NCI-H345 (cell line): ENCODE data around the gene ZBTB24.
"Not testable (repeated sequence)": the region's sequence is repeated elsewhere in the genome, so short reads cannot be mapped to it uniquely, and the experiment has no call there.

ENCODE experiments used
- DNase-seq: peaks from one replicate; lab custom pipeline; 2025; lab: John Stamatoyannopoulos, UW

ZBTB24 gene

GRCh38 chr6:109471105-109471810 lies 11.8 kb downstream of the ZBTB24 start:
- DNase-seq = no peak

- no peak for DNase-seq
Measured at GRCh38 chr6:109469591-109470189, 13.3 kb downstream of the ZBTB24 start.

- no peak for DNase-seq
Measured at GRCh38 chr6:109467696-109468095, 15.3 kb downstream of the ZBTB24 start.

GRCh38 chr6:109466212-109466923 lies 16.7 kb downstream of the ZBTB24 start:
- no peak for DNase-seq

GRCh38 chr6:109465772-109466171 lies 17.2 kb downstream of the ZBTB24 start:
- peak; percentile 75 for DNase-seq

GRCh38 chr6:109461733-109462526 lies 21.1 kb downstream of the ZBTB24 start:
- no peak for DNase-seq

GRCh38 chr6:109461205-109461604 lies 21.8 kb downstream of the ZBTB24 start:
- not testable (repeated sequence) for DNase-seq

- no peak for DNase-seq
Measured at GRCh38 chr6:109460161-109460829, 22.7 kb downstream of the ZBTB24 start.

- DNase-seq = peak; percentile 65
Measured at GRCh38 chr6:109458774-109459531, 24.1 kb downstream of the ZBTB24 start.

- DNase-seq = no peak
Measured at GRCh38 chr6:109457562-109457996, 25.4 kb downstream of the ZBTB24 start.

- DNase-seq = no peak
Measured at GRCh38 chr6:109456710-109457561, 26.1 kb downstream of the ZBTB24 start.

GRCh38 chr6:109456111-109456583 lies 26.9 kb downstream of the ZBTB24 start:
- no peak for DNase-seq

- peak; percentile 73 for DNase-seq
Measured at GRCh38 chr6:109455437-109456110, 27.4 kb downstream of the ZBTB24 start, which contains the start of gene MICAL1. Gene MICAL1 (minus strand): TSS chr6:109455772. CDS start chr6:109454196, 1,576 bp downstream.

- peak; percentile 41 for DNase-seq
Measured at GRCh38 chr6:109454496-109455436, 28.3 kb downstream of the ZBTB24 start.

- DNase-seq = peak; percentile 83
Measured at GRCh38 chr6:109453594-109454495, 29.2 kb downstream of the ZBTB24 start.

GRCh38 chr6:109453156-109453555 lies 29.9 kb downstream of the ZBTB24 start:
- no peak for DNase-seq

GRCh38 chr6:109452181-109452580 lies 30.8 kb downstream of the ZBTB24 start:
- no peak for DNase-seq
